ENCODE results near the gene CDKAL1.

CDKAL1 gene

DNA sequence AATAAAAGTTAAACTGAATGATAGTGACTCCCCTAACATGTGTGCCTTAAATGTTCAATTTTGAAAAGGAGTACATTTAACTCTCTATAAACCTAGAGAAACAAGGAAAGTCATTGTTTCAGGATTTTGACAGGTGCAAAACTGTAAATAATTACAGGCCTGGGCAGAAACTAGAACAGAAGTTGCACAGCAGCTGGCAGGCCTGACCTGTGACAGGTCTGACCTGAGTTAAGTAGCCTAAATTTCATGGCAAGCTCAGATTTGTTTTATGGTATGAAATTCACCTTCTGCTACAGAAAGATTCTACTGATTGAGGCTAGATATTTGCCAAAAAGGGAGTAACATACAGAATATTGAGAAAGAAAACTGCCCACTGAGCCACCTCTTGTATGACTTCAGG lies 166.1 kb downstream of the CDKAL1 start:
- TF ChIP-seq CTCF (conservative IDR thresholded peaks at IDR 0.05; ENCODE audit: low read depth, low read length): no peak
- DNase-seq (ENCODE audit: low read depth): no peak
- no peak overlapping the region for H3K4me3 ChIP-seq (ENCODE audit: low read length)

- H3K4me3 ChIP-seq (ENCODE audit: low read length): no peak overlapping the region
- no peak for TF ChIP-seq CTCF (conservative IDR thresholded peaks at IDR 0.05; ENCODE audit: low read depth, low read length)
- no peak for DNase-seq (ENCODE audit: low read depth)
Observed at GRCh38 chr6:20702366-20702765, 168.1 kb downstream of the CDKAL1 start.

DNA sequence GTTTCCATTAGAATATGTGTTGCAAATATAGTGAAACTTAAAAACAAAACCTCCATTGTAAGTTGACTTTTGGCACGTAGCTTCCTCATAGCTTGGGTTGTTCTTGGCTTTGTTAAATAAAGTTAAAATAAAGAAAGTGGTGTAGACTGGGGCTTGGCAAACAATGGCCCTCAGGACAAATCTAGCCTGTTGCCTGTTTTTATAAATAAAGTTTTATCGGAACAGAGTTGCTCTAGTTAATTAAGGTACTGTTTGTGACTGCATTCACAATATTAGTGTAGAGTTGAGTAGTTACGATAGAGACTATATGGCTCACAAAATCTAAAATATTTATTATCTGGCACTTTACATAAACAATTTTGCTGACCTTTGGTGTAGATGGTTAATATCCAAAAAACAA lies 168.8 kb downstream of the CDKAL1 start:
- H3K4me3 ChIP-seq (ENCODE audit: low read length): no peak overlapping the region
- TF ChIP-seq CTCF (conservative IDR thresholded peaks at IDR 0.05; ENCODE audit: low read depth, low read length): no peak
- no peak for DNase-seq (ENCODE audit: low read depth)

GRCh38 chr6:20704325-20705025 lies 170.2 kb downstream of the CDKAL1 start:
- no peak for DNase-seq (ENCODE audit: low read depth)
- no peak for TF ChIP-seq CTCF (conservative IDR thresholded peaks at IDR 0.05; ENCODE audit: low read depth, low read length)
- no peak overlapping the region for H3K4me3 ChIP-seq (ENCODE audit: low read length)

DNA sequence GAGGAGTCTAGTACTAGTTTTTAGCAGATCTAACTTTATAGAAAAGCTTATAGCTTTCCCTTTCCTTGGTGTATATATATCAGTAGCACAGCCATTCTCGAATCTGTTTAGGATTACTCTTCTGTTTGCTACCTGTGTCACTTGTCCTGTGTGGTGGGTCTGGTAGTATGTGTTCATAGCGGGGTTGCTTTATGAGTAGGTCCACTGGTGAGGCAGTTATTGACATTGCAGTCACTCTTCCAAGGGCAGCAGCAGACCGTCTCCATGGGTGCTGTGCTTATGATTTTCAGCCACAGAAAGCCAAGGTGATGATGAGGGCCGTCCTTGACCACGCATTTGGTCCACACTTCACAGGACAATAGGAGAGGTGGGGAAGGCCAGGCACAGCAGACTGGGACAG lies 171.5 kb downstream of the CDKAL1 start:
- DNase-seq (ENCODE audit: low read depth): no peak
- TF ChIP-seq CTCF (conservative IDR thresholded peaks at IDR 0.05; ENCODE audit: low read depth, low read length): no peak

DNA sequence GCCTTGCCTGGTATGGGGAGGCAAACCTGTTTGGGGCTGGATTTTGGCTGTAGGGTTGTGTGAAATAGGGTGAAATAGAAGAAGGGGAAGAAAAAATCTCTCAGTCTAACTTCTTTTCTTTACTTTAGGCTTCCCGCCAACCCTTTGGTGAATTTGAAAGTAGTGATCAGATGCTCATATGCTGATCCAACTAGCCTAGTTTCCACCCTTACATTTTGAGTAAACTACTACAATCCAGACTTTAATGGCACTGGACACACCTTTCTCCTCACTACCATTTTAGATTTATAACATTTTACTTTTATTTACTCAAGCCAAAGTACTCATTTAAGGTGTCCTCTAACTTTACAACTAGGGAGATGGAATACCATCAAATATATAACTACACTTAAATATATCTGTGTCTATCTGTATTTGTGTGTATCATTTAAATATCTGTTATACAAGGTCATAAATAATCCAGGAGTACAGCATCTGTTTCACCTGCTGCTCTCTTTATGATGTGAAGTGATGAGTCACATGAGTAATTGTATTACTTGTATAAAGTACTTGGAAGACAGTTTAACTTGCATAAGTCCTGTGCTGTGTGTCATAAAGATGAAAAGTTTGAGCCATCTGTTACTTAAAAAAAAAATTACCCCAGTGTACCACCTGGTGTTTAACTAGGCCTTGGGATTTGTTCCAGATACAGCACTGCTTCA lies 172.1 kb downstream of the CDKAL1 start:
- no peak for TF ChIP-seq CTCF (conservative IDR thresholded peaks at IDR 0.05; ENCODE audit: low read depth, low read length)
- no peak overlapping the region for H3K4me3 ChIP-seq (ENCODE audit: low read length)
- DNase-seq (ENCODE audit: low read depth): no peak

More for the DNA sequence above, 171.5 kb downstream of the CDKAL1 start:
- H3K4me3 ChIP-seq (ENCODE audit: low read length): no peak overlapping the region
